LNCaP clone FGC (cell line): Measurements from ENCODE around the gene LMNTD2.

Experiments used
- DNase-seq: peaks from one replicate; pipeline ENCODE4 v3.0.0-alpha.2; 2011; ENCODE audit warnings: low read depth
- H3K4me3 ChIP-seq: 2 replicates; pipeline ENCODE4 v1.5.1; 2011; ENCODE audit warnings: mild to moderate bottlenecking, low read depth, low read length, control low read depth
- TF ChIP-seq, protein P1 (sequence below): IDR thresholded peaks from 2 replicates; pipeline ENCODE4 v1.5.1; 2012; ENCODE audit warnings: mild to moderate bottlenecking; ENCODE audit not compliant: control insufficient read depth, insufficient read depth; ENCODE audit errors: extremely low read depth

The LMNTD2 gene

DNA sequence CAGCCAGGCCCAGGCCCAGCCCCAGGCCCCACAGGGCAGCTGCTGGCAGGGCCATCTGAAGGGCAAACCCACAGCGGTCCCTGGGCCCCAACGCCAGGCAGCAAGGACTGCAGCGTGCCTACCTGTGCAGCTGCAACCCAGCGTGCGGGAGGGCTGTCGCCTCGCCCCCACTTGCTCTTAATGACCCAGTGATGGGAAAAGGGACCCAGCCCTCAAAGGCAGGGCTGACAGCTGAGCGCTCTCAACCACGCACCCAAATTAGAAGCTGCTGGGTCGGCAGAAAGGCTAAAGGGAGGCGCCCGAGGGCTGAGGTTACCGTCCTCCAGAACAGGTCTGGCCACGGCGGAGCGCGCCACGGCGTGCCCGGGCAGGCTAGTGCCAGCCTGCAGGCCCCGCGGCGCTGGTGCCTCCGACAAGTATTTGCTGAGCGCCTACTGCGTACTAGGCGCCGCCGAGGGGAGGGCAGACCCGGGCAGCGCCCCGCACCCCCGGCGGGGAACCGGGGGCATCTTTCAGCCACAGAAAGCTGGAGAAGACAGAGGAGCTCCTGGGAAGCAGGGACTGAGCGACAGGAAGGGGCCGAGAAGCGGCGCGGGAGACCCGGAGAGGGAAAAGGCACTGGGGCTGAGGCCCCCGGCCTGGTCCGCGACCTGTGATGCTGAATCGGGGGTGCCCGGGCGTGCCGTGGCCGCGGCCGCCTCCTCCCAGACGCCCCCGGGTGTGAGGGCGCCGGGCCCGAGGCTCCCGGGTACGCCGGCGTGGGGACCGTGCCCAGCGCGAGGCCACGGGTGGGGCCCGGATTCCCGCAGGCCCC, 25.9 kb downstream of the LMNTD2 start:
- peak overlapping the region; percentile 89 for H3K4me3 ChIP-seq
- TF ChIP-seq, protein P1, sequence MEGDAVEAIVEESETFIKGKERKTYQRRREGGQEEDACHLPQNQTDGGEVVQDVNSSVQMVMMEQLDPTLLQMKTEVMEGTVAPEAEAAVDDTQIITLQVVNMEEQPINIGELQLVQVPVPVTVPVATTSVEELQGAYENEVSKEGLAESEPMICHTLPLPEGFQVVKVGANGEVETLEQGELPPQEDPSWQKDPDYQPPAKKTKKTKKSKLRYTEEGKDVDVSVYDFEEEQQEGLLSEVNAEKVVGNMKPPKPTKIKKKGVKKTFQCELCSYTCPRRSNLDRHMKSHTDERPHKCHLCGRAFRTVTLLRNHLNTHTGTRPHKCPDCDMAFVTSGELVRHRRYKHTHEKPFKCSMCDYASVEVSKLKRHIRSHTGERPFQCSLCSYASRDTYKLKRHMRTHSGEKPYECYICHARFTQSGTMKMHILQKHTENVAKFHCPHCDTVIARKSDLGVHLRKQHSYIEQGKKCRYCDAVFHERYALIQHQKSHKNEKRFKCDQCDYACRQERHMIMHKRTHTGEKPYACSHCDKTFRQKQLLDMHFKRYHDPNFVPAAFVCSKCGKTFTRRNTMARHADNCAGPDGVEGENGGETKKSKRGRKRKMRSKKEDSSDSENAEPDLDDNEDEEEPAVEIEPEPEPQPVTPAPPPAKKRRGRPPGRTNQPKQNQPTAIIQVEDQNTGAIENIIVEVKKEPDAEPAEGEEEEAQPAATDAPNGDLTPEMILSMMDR: peak; percentile 28; the same call in 1 of the 2 replicates
- peak; percentile 25 for DNase-seq

DNA sequence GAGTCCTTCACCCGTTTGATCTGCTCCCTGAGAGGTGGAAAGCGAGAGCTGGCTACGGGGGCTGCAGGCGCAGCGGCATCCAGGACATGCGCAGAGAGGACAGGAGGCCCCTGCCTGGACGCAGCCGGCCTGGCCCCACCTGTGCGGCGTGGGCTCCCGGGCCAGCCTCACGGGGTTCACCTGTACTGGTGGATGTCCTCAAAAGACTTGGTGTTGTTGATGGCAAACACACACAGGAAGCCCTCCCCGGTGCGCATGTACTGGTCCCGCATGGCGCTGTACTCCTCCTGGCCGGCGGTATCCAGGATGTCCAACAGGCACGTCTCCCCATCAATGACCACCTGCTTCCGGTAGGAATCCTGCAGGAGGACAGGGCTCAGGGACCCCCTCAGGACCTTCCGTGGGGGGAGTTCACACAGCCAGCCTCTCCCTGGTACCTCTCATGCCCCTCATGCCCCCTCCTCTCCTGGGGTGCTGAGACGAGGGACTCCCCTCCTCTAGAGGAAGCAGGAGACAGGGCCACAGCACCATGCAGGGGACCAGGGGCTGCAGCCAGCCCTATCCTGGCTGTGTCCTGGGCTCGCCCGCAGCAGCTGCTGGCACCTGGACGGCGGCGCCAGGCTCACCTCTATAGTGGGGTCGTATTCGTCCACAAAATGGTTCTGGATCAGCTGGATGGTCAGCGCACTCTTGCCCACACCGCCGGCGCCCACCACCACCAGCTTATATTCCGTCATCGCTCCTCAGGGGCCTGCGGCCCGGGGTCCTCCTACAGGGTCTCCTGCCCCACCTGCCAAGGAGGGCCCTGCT, 26.7 kb downstream of the LMNTD2 start:
- TF ChIP-seq, protein P1: no peak
- peak overlapping the region; percentile 89 for H3K4me3 ChIP-seq
- DNase-seq: no peak

DNA sequence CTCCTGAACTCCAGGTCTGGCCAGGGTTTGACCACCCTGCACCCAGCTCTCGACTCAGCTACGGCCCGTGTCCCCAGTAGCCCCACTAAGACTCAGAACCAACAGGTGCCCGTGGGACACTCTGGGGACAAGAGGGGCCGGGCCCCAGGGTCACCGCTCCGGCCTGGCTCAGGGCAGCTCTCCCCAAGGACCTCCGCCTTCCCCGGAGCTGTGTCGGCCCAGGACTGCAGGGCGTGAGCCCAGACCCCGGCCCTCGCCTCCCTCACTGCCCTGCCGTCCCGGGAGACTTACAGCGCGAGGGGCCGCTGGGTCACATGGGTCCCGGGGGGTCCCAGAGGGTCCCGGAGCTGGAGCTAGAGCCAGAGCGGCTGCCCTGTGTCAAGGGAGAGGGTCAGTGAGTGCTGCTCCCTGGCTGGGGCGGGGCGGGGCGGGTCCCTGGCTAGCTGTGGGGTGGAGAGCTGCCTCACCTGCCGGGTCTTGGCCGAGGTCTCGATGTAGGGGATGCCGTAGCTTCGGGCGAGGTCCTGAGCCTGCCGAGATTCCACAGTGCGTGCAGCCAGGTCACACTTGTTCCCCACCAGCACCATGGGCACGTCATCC, 27.5 kb downstream of the LMNTD2 start:
- no peak for DNase-seq
- TF ChIP-seq, protein P1: no peak
- no peak overlapping the region for H3K4me3 ChIP-seq

DNA sequence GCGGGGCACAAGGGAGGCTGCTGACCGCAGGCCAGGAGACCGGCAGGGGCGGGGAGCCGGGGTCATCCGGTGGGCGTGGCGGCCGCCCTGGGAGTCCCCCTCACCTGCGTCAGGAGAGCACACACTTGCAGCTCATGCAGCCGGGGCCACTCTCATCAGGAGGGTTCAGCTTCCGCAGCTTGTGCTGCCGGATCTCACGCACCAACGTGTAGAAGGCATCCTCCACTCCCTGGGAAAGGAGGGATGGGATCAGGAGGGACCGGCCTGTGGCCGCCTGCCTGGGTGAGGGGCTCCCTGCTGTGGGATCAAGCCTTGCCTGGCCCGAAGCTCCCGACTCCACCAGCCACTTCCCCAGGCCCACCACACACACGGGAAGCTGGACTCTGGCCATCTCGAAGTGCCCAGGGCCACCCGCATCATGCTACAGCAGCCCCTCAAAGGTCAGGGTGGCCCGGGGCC, 28.0 kb downstream of the LMNTD2 start:
- TF ChIP-seq, protein P1: no peak
- H3K4me3 ChIP-seq: no peak overlapping the region
- no peak for DNase-seq

DNA sequence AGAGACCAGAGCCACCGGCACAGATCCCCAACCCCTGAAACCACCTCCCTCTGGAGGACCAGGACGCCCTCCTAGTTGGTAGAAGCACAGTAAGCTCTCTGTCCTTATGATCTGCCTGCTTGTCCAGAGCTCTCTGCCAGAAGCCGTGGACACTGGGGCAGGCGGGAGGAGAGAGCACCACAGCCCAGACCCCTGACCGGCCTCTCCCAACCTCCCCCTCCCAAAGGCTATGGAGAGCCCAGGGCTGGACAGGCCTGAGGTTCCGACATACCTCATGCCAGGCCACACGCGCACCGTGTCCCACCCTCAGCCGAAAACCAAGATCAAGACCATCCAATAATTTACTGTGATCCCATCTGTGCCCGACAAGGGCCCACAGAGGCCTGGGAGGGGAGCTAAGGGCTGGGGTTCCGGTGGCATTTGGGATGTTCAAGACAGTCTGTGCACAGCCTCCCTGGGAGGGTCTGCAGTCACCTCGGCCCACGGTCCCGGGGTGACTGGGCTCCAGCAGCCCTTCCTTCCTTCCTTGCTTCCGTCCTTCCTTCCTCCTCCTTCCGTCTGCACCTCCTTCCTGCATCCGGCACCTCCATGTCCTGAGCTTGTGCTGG, 28.5 kb downstream of the LMNTD2 start:
- TF ChIP-seq, protein P1: no peak
- DNase-seq: no peak

DNA sequence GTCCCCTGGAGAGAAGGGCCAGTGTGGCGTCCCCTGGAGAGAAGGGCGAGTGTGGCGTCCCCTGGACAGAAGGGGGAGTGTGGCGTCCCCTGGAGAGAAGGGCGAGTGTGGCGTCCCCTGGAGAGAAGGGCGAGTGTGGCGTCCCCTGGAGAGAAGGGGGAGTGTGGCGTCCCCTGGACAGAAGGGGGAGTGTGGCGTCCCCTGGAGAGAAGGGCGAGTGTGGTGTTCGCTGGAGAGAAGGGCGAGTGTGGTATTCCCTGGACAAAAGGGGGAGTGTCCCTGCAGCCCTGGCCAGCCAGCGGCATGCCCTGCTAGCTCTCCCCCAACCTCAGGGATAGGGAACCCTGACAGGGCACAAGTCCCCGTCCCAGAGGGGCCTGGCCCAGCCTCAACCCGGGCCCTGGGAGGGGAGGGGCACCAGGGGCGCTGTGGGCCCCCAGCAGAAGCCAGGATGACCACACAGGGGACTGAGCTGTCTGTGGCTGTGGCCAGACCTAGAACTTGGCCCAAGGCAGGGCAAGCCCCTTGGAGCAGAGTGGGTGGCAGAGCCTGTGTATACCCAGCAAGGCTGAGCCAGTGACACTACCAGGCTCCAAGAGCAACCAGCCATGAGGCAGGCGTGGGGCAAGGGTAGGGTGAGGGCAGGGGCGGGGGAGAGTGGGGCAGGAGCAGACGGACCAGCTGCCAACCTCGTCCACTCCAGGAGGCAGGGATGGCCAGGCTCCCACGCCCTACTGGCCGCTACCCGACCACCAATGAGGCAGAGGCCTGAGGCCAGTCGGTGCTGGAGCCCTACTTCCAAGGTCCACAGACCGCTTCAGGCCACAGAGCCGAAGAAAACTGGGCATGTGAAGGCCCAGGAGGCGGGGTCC, 29.3 kb downstream of the LMNTD2 start:
- no peak overlapping the region for H3K4me3 ChIP-seq
- TF ChIP-seq, protein P1: no peak
- DNase-seq: no peak

More for the DNA sequence above, 28.5 kb downstream of the LMNTD2 start:
- no peak overlapping the region for H3K4me3 ChIP-seq
